NCI-H2107 treated with DMSO at 0.1 percent for 48 hours (cell line): ENCODE data around the gene ORM2.

ENCODE experiments used
- DNase-seq: peaks from one replicate; lab custom pipeline; 2025; ENCODE audit not compliant: unreplicated experiment; lab: John Stamatoyannopoulos, UW

The ORM2 gene

GRCh38 chr9:114291886-114292590, 37.6 kb upstream of the ORM2 start:
- DNase-seq: no peak

- DNase-seq: no peak
These were observed 35.0 kb upstream of the ORM2 start for GRCh38 chr9:114294664-114295063.

- no peak for DNase-seq
These were observed 33.3 kb upstream of the ORM2 start for GRCh38 chr9:114296338-114296737.

DNA sequence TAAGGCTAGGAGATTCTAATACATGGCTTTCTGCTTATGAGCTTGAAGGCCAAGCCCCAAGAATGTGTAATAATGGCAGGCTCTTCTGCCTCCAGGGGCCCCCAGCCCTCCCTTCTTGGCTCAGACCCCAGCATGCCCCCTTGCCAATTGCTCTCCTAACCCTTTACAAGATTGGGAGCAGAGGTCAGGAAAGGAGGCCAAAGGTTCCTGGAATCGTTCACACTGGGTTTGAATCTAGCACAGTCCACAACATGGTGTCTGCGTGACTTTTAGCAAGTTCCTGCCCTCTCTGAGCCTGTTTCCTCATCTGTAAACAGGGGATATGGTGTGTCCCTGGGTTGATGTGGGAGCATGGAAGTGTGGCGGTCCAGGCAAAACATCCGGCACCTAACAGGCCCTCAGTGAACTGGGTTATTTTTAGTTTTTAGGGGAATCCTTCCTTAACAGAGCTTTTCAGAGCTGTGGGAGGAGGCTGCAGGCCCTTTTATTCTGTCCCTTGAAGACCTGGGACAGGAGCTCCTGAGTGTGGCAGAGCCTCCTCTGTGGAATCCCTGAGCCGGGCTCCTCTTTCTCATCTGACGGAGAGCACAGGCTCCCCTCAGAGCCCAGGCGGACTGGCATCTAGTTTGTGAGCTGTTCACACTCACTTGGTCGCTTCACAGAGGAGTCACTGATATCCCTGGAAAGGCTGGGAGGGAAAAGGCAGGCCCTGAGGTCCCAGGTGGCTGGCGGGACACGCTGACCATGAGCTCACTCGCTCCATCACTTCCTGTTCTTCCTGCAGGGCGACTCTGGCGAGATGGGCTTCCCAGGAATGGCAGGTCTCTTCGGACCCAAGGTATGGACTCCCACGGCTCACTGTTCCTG, 30.1 kb upstream of the ORM2 start:
- DNase-seq: no peak

DNA sequence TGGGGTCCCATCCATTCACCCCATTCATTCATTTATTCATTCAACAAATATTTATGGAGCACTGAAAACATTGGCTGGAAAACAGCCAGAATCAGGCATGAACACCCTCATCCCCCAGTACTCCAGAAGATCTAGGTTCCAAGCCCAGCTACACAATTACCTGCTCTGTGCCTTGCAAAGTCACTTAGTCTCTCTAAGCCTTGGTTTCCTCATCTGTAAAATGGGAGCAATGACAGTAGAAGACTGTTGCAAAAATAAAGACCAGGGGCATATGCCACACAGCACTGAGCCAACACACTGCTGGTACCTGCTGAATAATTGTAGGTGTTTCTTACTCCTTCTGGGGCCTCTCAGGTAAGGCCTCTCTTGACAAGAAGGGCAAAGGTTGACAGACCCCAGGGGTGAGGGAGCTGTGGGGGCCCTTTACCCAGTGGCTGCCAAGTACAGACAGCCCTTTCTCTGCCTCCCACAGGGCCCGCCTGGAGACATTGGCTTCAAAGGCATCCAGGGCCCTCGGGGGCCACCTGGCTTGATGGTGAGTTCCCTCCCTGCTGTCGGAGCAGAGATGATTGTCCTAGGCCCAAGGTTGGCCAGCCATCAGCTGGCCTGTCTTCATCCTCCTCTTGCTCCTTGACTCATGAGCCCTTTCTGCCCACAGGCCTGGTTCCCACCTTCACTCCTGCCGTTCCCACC, 29.4 kb upstream of the ORM2 start:
- DNase-seq: no peak

GRCh38 chr9:114300846-114301797, 28.5 kb upstream of the ORM2 start:
- no peak for DNase-seq

GRCh38 chr9:114301798-114302565, 27.7 kb upstream of the ORM2 start:
- DNase-seq: no peak

DNA sequence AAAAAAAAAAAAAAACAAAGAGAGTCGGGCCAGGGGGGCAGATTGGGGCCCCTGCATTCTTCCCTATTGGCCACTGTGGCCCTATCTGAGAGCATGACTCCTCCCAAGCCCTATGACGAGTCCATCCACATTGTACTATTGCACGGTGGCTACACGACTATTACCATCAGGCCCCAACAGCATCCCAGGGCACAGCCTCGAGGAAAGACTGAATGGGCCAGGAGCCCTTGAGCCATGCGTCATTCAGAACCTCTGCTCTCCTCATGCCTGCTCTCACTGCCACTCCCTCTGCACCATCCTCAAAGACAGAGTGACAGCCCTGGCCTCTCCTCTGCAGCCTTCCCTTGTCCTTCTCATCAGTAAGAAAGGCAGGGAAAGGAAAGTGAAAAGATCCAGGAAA, 26.9 kb upstream of the ORM2 start:
- DNase-seq: no peak

DNA sequence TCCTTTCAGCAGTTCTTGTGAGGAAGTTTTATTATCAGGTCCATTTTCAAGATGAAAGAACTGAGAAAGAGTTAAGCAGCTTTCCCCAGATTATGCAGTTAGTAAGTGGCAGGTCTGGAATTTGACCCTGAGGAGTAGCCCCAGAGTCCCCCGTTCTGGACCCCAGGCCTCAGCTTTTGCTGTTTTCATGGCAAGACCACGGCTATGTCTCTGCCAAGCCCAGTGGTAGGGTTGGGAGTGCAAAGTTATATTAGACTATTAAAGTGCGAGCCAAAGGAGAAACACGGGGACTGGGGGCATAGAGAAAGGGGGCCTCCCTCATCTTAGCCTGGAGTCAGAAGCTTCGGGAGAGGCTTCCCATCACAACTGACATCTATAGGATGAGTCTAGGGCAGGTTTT, 26.1 kb upstream of the ORM2 start:
- no peak for DNase-seq

GRCh38 chr9:114303977-114304376, 25.7 kb upstream of the ORM2 start:
- DNase-seq: no peak

GRCh38 chr9:114304416-114305188, 25.1 kb upstream of the ORM2 start:
- DNase-seq: no peak

- DNase-seq: no peak
These were observed 21.8 kb upstream of the ORM2 start for GRCh38 chr9:114307899-114308267.

DNA sequence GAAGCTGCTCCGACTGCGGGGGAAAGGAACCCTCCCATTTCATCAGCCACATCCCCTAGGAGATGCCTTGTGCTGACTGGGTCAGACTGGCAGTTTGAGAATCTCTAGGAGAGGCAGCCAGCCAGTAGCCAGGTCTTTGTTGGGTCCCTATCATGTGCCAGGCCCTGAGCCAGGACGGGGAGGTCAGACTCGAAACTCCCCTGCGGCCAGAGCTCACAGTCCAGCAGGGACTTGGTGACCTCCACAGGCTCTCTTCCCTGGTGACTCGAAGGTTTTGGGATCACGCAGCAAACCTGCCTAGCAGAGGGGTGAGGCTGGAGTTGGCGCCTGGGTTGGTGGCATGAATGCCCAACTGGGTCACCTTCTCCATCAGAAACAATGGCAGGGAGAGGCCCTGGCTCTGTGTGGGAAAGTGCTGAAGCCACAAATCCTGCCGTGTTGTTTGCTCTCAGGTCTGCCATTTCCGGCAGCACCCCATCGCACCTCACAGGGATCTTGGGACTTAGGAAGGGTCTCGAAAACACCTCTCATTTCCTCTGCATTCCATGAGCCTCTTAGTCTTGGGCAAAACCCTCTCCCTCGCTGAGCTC, 21.2 kb upstream of the ORM2 start:
- no peak for DNase-seq

GRCh38 chr9:114309096-114309495, 20.6 kb upstream of the ORM2 start:
- no peak for DNase-seq

DNA sequence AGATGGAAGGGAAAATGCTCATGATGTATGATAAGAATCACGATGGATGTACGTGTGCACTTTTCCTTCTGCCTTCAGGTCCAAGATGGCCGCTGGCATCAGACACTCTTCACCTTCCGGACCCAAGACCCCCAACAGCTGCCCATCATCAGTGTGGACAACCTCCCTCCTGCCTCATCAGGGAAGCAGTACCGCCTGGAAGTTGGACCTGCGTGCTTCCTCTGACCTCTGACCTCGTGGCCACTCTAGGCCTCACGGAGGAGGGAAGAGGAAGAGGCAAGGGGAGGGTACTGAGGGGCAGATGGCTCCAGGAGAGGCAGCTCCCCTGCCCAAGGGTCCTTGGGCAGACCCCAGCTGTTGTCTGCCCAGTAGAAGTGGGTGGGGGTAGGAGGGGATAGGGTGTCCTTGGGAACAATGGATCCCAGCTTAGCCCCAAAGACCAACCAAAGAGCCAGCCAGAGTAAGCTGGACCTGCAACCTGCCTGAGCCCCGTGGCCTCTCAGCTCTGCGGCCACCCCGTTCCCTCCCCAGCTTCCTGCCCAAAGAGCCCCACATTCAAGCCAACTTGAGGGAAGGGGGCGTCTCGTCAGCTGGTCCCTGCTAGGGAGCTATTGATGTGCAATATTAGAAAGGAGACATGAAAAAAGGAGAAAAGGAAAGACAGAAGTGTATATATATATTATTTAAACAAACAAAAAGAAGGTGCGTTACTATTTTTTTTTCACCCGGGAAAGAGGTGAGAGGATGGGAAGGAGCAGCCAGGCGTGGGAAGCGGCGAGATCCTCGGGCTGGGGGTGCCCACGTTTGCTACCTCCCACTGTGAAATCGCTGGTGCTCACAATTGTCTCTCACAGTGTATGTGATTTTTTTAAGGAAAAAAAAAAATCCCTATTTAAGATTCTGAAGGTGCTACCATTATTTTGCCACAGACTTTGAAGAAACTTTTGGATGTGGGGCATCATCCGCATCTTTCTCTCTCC, 18.9 kb upstream of the ORM2 start:
- DNase-seq: no peak

DNA sequence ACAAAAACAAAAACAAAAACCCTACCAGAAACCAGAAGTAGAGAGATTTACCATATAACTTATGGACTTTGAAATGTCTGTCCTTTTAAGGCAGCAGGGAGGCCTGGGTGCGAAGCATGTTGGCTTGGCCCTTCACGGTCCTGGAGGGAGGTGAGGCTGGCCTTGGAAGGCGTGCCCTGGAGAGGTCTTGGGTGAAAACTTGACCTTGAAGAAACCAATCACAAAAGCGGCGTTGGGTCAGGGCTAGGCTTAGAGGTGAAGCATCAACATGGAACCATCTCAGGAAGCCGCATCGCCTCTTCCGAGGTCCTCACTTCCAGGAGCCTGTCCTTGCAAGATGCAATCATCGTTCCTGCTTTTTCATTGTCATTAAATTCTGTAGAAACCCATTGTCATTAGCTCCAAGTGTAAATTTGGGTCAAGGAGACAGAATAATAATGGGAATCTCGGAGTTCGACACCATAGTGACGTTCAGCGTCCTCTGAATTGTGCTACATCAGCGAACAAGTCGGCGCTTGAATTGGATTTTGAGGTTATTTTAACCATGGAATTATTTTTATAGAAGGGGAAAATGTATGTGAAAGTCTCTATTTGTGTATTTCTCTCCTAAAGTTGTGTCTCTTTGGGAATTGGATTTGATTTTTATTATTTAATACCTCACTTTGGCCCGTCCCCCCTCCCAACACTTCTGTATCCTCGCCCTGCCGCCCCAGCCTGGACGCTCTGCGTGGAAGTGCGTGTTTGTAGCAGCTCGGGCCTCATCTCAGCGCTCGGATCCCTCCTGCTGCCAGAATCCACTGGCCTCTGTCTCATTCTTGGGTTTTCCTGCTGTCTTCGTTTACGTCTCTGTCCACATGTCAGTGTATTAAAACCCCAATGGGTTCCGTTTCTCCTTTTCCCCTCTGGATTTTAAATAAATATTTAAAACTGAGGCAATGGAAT, 17.8 kb upstream of the ORM2 start:
- DNase-seq: no peak

DNA sequence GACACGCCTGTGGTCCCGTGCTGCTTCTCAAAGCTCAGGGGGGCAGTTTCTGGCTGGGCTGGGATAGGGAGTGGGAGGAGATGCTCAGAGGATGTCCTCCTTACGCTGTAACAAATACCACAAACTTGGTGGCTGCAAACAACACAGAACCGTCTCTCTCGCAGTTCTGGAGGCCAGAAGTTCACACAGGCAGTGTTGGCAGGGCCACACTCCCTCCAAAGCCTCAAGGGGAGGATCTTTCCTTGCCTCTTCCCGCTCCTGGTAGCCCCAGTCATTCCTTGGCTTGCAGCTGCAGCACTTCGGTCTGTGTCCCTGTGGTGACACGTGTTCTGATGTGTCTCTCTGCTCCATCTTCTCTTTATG, 17.2 kb upstream of the ORM2 start:
- DNase-seq: no peak
